H9 (cell line): ENCODE measurements around the gene FRMPD1. TPM values are rescaled to one million over a fixed set of nuclear protein-coding genes. Genes with fewer than 3 reads are reported as not detected.

Experiments used
- DNase-seq: peaks from one replicate; pipeline ENCODE4 v3.0.0-alpha.2; 2017
- H2AFZ ChIP-seq: one replicate; pipeline ENCODE4 v1.6.1; 2013; ENCODE audit warnings: mild to moderate bottlenecking, low read length, control low read depth, moderate library complexity
- H2AK5ac ChIP-seq: 2 replicates; pipeline ENCODE4 v1.6.1; 2013; ENCODE audit warnings: low read length, control low read depth, mixed read lengths; ENCODE audit not compliant: insufficient read length
- H2BK120ac ChIP-seq: one replicate; pipeline ENCODE4 v1.6.1; 2013; ENCODE audit warnings: low read depth, mild to moderate bottlenecking, low read length, control low read depth, inconsistent platforms; ENCODE audit not compliant: poor library complexity, severe bottlenecking
- H2BK12ac ChIP-seq: 2 replicates; pipeline ENCODE4 v1.6.1; 2013; ENCODE audit warnings: low read length, control low read depth, mixed read lengths, low read depth; ENCODE audit not compliant: insufficient read length
- H2BK15ac ChIP-seq: 2 replicates; pipeline ENCODE4 v1.6.1; 2013; ENCODE audit warnings: low read depth, low read length, control low read depth
- H2BK20ac ChIP-seq: one replicate; pipeline ENCODE4 v1.6.1; 2013; ENCODE audit warnings: low read depth, mild to moderate bottlenecking, low read length, control low read depth, inconsistent platforms; ENCODE audit not compliant: poor library complexity, severe bottlenecking
- H2BK5ac ChIP-seq: 2 replicates; pipeline ENCODE4 v1.6.1; 2013; ENCODE audit warnings: low read length, control low read depth, mixed read lengths; ENCODE audit not compliant: insufficient read length
- H3K14ac ChIP-seq: 2 replicates; pipeline ENCODE4 v1.6.1; 2013; ENCODE audit warnings: low read length, control low read depth; ENCODE audit not compliant: insufficient read depth
- H3K18ac ChIP-seq: 2 replicates; pipeline ENCODE4 v1.6.1; 2013; ENCODE audit warnings: low read depth, mild to moderate bottlenecking, mixed read lengths, low read length, control low read depth; ENCODE audit not compliant: insufficient read length
- H3K23ac ChIP-seq: 2 replicates; pipeline ENCODE4 v1.6.1; 2013; ENCODE audit warnings: low read length, control low read depth, mixed read lengths, low read depth; ENCODE audit not compliant: insufficient read length
- H3K23me2 ChIP-seq: 2 replicates; pipeline ENCODE4 v1.6.1; 2013; ENCODE audit warnings: low read depth, mild to moderate bottlenecking, mixed read lengths, low read length, control low read depth; ENCODE audit not compliant: insufficient read length, poor library complexity, severe bottlenecking
- H3K27ac ChIP-seq: 2 replicates; pipeline ENCODE4 v1.5.1; 2013; ENCODE audit warnings: low read length, control low read depth, mixed read lengths, low read depth; ENCODE audit not compliant: insufficient read length
- H3K27me3 ChIP-seq: 2 replicates; pipeline ENCODE4 v1.6.1; 2013; ENCODE audit warnings: low read length, control low read depth, inconsistent platforms; ENCODE audit not compliant: insufficient read depth
- H3K4ac ChIP-seq: 2 replicates; pipeline ENCODE4 v1.6.1; 2013; ENCODE audit warnings: low read depth, mild to moderate bottlenecking, control low read depth, inconsistent platforms, low read length, moderate library complexity
- H3K4me1 ChIP-seq: 2 replicates; pipeline ENCODE4 v1.6.1; 2013; ENCODE audit warnings: low read length, control low read depth, inconsistent platforms; ENCODE audit not compliant: insufficient read depth
- H3K4me2 ChIP-seq: 2 replicates; pipeline ENCODE4 v1.6.1; 2013; ENCODE audit warnings: low read length, control low read depth, mixed read lengths; ENCODE audit not compliant: insufficient read length, insufficient read depth
- H3K56ac ChIP-seq: 2 replicates; pipeline ENCODE4 v1.6.1; 2013; ENCODE audit warnings: low read depth, mild to moderate bottlenecking, mixed read lengths, low read length, control low read depth; ENCODE audit not compliant: insufficient read length
- H3K79me1 ChIP-seq: 2 replicates; pipeline ENCODE4 v1.6.1; 2013; ENCODE audit warnings: low read depth, mild to moderate bottlenecking, moderate library complexity, low read length, control low read depth, inconsistent platforms; ENCODE audit not compliant: insufficient read depth, poor library complexity, severe bottlenecking
- H3K79me2 ChIP-seq: 2 replicates; pipeline ENCODE4 v1.6.1; 2013; ENCODE audit warnings: low read length, control low read depth, inconsistent platforms; ENCODE audit not compliant: insufficient read depth
- H3K9ac ChIP-seq: 2 replicates; pipeline ENCODE4 v1.6.1; 2013; ENCODE audit warnings: low read length, control low read depth, mixed read lengths; ENCODE audit not compliant: insufficient read length; ENCODE audit errors: extremely low read depth
- H3K9me3 ChIP-seq: one replicate; pipeline ENCODE4 v1.6.1; 2013; ENCODE audit warnings: low read depth, low read length, inconsistent platforms; ENCODE audit not compliant: control insufficient read depth
- H3T11ph ChIP-seq: one replicate; pipeline ENCODE4 v1.6.1; 2013; ENCODE audit warnings: mild to moderate bottlenecking, low read length, control low read depth, inconsistent platforms
- H4K20me1 ChIP-seq: one replicate; pipeline ENCODE4 v1.6.1; 2013; ENCODE audit not compliant: control insufficient read depth, insufficient read length, insufficient read depth
- H4K5ac ChIP-seq: 2 replicates; pipeline ENCODE4 v1.6.1; 2013; ENCODE audit warnings: low read depth, mild to moderate bottlenecking, mixed read lengths, low read length, control low read depth; ENCODE audit not compliant: insufficient read length
- H4K8ac ChIP-seq: replicated peaks from 2 replicates; pipeline ENCODE4 v1.6.1; 2013; ENCODE audit warnings: low read length, control low read depth, mixed read lengths, low read depth; ENCODE audit not compliant: insufficient read length
- H4K91ac ChIP-seq: 2 replicates; pipeline ENCODE4 v1.6.1; 2013; ENCODE audit warnings: low read depth, mild to moderate bottlenecking, moderate library complexity, mixed read lengths, low read length, control low read depth; ENCODE audit not compliant: insufficient read length
- H3K27ac Mint-ChIP-seq, 3 experiments: 2 replicates in 2 of 3; 3 replicates in 1 of 3; pipeline ENCODE4 v1.8.0; 2020 to 2021; ENCODE audit warnings: mixed read lengths in 3 of 3, mild to moderate bottlenecking in 1 of 3, moderate library complexity in 1 of 3
- H3K27me3 Mint-ChIP-seq: 2 replicates; pipeline ENCODE4 v1.8.0; 2021; ENCODE audit warnings: low read depth, mild to moderate bottlenecking, moderate library complexity, mixed read lengths
- H3K36me3 Mint-ChIP-seq, 3 experiments: 2 replicates in 2 of 3; 3 replicates in 1 of 3; pipeline ENCODE4 v1.8.0; 2020 to 2021; ENCODE audit warnings: low read depth in 3 of 3, mixed read lengths in 3 of 3; ENCODE audit not compliant: insufficient read depth in 1 of 3
- H3K4me1 Mint-ChIP-seq, 2 experiments: 2 replicates each; pipeline ENCODE4 v1.8.0; 2020; ENCODE audit warnings: mixed read lengths in 2 of 2
- H3K4me3 Mint-ChIP-seq, 2 experiments: 2 replicates in 1 of 2; 3 replicates in 1 of 2; pipeline ENCODE4 v1.8.0; 2020 to 2021; ENCODE audit warnings: mild to moderate bottlenecking in 2 of 2, mixed read lengths in 2 of 2, moderate library complexity in 1 of 2
- H3K9me3 Mint-ChIP-seq, 2 experiments: 2 replicates in 1 of 2; 3 replicates in 1 of 2; pipeline ENCODE4 v1.8.0; 2020; ENCODE audit warnings: mild to moderate bottlenecking in 2 of 2, mixed read lengths in 2 of 2, moderate library complexity in 1 of 2
- CTCF ChIP-seq: fragments of 200-600 bp; sonication (generic); conservative IDR thresholded peaks from 3 replicates; pipeline ENCODE4 v1.8.0; 2021; ENCODE audit warnings: antibody characterized with exemption, mild to moderate bottlenecking
- WGBS: extraction: QIAGEN DNeasy Blood & Tissue Kit; methylation state at CpG from one replicate; pipeline ENCODE4 v1.1.7; 2013; ENCODE audit warnings: missing lambda C conversion rate, low lambda C conversion rate, mixed read lengths; ENCODE audit not compliant: insufficient read length; ENCODE audit errors: extremely low coverage; 5-methylcytosine and 5-hydroxymethylcytosine counted together
- total RNA-seq: library from RNA; stranded (reverse); gene quantifications from 2 replicates; pipeline ENCODE4 v1.2.1, GENCODE V29; 2021

Gene FRMPD1
- total RNA-seq, 1 experiment from 2014 or later = 0.04 TPM

GRCh38 chr9:37790096-37790495, 139.3 kb downstream of the FRMPD1 start:
- no peak overlapping the region for H2AFZ ChIP-seq
- WGBS = no CpG with 5 or more reads among the region's 2 CpGs
- no peak overlapping the region for H3K56ac ChIP-seq
- no peak overlapping the region for H3K14ac ChIP-seq
- DNase-seq = no peak
- H3K36me3 Mint-ChIP-seq = no peaks in the 10 kb centered on the region
- H3K18ac ChIP-seq = no peak overlapping the region
- no peaks in the 10 kb centered on the region for H3K79me1 ChIP-seq
- H3K4me1 Mint-ChIP-seq = no peaks in the 10 kb centered on the region
- no peak overlapping the region for H3K23ac ChIP-seq
- H2BK15ac ChIP-seq = no peak overlapping the region
- no peaks in the 10 kb centered on the region for H3K9me3 ChIP-seq
- H3K27me3 ChIP-seq = no peaks in the 10 kb centered on the region
- H3K23me2 ChIP-seq = no peaks in the 10 kb centered on the region
- no peak overlapping the region for H4K5ac ChIP-seq
- H2AK5ac ChIP-seq = no peak overlapping the region
- no peak overlapping the region for H3K9ac ChIP-seq
- no peak overlapping the region for H3K27ac ChIP-seq
- H3K4me2 ChIP-seq = no peak overlapping the region
- H3K27ac Mint-ChIP-seq = no peak overlapping the region
- no peak overlapping the region for H2BK5ac ChIP-seq
- no peaks in the 10 kb centered on the region for H4K20me1 ChIP-seq
- no peak overlapping the region for H2BK120ac ChIP-seq
- H2BK20ac ChIP-seq = no peak overlapping the region
- H3K4ac ChIP-seq = no peak overlapping the region
- H3K4me1 ChIP-seq = no peaks in the 10 kb centered on the region
- no peak overlapping the region; a peak in 1 of 5 replicates for H3K4me3 Mint-ChIP-seq
- no peak for TF ChIP-seq CTCF
- H3K27me3 Mint-ChIP-seq = peaks cover 40% of the 10 kb centered on the region
- no peak overlapping the region for H2BK12ac ChIP-seq
- H3K79me2 ChIP-seq = no peaks in the 10 kb centered on the region
- H3K9me3 Mint-ChIP-seq = no peaks in the 10 kb centered on the region
- no peak overlapping the region for H4K8ac ChIP-seq
- no peak overlapping the region for H4K91ac ChIP-seq
- H3T11ph ChIP-seq = no peak overlapping the region
